MV-4-11 (cell line): ENCODE data around the gene TRIM29.

ENCODE experiments used
- DNase-seq: peaks from one replicate; lab custom pipeline; 2025; lab: John Stamatoyannopoulos, UW

TRIM29 gene

GRCh38 chr11:120139316-120140069 is 1.6 kb upstream of the TRIM29 start:
- DNase-seq: no peak

DNA sequence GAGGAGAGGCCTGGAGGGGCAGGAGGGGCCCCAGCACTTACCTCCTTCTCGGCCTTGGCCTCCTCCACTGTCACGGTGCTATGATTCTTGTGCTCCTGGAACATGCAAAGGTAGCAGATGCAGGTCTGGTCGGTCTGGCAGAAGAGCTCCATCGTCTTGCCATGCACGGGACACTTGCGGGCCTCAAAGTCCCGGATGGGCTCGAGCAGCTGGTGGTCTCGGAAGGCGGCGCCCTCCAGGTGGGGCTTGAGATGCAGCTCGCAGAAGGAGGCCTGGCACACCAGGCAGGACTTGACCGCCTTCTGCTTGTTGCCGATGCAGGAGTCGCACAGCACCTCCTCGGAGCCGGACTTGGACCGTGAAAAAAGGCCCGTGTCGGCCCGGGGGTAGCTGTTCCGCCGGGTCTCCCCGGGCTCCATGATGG is 714 bp downstream of the TRIM29 start:
- no peak for DNase-seq

DNA sequence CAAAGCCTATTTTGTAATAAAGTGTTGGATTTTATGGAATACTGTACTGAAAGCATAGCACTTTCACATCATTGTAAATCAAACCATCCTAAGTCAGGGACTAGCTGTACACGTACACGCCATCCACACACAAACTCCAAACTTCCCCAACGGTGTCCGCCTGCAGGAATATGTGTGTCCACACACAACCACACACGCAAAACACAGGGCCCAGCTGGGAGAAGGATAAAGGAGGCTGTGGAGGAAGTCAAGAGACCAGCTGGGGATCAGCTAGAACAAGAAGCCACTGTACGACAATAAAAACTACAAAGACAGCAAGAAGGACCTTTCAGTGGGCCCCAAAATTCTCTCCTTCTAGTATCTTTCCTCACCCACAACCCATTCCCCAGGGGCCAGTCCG is 1.6 kb downstream of the TRIM29 start:
- no peak for DNase-seq

GRCh38 chr11:120135838-120136237 is 2.1 kb downstream of the TRIM29 start:
- no peak for DNase-seq

- DNase-seq: no peak
Measured at GRCh38 chr11:120134931-120135228, 3.0 kb downstream of the TRIM29 start.

DNA sequence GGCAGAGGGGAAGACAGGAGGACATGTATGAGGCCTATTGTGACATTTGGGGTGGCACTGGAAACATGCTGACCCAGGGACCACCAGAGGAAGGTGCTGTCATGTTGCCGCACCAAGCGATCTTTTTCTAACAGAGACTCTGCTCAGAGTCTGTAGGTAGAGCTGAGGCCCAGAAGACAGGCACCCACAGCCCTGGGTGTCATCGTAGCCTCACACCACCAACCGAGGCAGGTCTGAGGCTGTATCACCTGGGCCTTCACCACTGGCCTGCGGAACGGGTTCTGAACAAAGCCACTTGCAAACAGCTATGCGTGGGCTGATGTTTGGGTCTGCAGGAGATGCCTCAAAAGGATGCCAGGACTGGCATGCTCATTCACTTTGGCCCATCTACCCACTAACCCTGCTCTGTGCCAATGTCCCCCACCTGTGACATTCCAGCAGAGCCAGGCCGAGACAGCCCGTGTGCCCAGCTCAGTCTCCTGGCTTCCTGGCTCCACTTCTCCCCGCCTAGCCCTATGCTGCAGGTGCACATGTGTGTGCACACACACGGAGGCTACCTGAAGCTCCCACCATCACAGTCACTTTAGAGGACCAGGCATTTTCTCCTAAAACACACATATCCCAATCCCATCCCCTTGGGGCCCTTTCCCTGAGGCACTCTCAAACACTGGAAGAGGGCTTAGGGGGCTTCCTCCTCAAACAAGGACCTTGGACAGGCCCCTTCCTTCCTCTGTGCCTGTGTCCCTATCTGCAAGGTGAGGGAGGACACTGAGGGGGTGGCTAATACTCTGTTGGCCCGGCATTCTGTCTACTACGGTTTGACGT is 3.6 kb downstream of the TRIM29 start:
- no peak for DNase-seq

DNA sequence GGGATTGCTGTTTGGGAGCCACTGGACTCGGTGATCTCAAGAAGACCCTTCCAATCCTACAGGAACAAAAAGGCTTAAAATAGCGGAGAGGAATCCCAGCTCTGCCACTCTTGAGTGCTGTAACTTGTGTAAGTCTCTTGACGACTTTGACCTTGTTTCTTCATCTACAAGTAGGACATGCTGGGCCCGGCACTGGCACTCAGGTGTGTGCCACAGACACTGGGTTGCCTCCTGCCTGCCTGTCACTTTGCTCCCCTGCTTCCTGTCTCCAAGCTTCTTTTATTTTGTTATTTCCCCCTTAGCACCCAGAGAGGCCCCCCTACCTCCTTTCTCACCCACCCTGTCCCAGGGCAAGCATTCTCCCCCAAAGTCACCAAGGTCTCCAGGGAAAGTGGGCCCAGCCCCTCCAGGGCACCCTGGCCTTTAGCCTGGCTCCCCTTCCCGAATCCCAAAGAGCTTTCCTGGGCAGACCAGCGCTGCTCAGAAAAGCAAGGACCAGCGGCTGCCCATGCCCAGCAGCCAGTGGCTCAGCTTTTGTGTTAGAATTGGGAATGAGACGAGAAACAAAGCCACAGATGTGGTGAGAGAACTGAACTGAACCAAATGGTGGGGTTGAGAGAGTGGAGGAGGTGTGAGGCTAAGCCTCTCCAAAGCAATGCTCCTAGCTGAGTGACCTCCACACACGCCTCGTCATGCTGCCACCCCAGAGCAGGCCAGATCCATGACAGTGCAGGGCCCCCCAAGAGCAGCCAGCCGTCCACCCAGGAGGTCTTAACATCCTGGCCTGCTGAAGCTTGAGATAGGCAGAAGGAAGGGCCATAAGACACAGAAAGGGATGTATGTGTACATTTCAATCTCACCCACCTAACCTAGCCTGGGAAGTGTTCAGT is 4.5 kb downstream of the TRIM29 start:
- no peak for DNase-seq

GRCh38 chr11:120132645-120133185 is 5.2 kb downstream of the TRIM29 start:
- DNase-seq: no peak

GRCh38 chr11:120131941-120132644 is 5.8 kb downstream of the TRIM29 start:
- no peak for DNase-seq

DNA sequence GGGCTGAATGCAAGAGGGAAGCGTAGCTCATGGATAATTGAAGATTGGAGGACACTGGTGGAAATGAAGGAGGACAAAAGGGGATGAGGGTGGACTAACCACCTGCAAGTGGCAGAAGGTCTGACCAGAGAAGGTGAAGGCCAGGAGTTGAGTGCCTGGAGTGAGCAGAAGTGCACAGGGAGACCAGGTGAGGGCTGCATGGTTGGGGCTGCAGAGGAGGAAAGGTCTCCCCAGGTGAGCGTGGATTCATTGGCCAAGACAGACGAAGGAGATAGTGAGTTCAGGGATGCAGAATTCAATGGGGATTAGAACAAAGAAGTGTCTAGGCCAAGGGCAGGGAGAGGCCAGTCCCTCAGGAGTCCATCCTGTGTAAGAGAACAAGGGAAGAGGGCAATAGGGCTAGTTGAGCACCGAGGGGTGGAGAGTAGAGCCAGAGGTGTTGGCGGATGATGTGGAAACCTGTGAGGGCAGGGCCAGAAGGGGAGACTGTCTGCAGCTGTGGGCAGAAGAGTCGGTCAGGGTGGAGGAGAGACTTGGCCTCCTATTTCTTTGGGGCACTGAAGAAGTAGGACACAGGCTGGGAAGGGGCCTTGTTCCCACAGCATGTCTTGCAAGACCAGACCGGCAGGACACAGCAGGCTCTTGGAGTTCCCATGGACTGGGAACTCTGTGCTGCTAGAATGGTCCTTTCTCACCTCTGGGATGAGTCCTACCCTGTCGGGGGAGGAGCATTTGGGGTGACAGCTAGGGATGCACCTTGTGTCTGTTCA is 6.7 kb downstream of the TRIM29 start:
- no peak for DNase-seq

- DNase-seq: no peak
Measured at GRCh38 chr11:120130176-120130980, 7.5 kb downstream of the TRIM29 start.

GRCh38 chr11:120129570-120129969 is 8.3 kb downstream of the TRIM29 start:
- DNase-seq: no peak

DNA sequence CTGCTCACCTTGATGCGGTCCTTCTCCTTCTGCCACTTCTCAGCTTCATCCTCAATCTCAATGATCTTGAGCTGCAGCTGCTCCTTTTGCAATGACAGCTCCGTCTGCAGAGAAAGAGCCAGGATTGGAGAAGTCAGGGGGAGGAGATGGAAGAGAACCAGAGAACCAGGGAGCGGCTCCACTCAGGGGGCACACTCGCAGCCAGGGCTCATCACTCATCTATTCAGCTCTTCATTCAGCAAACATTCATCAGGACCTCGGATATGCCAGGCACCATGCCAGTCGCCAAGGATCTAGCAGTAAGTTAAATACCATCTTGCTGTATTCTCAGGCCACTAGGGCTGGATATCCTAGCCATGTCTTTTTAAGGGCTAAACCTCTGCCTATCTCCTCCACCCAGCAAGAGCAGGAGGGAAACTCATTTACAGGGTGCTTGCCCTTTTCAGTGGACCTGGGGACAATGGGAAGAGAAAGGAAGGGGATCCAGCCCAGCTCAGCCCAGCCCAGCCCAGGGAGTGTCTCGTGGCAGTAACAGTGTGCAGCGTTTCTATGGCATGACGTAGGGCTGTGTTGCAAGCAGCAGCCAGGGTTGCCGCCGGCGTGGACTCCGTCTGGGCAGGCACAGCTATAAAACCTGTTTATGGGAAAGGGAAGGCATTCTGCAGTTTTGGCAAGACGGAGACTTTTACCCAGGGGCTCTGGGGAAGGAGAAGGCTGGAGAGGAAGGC is 9.4 kb downstream of the TRIM29 start:
- DNase-seq: no peak

GRCh38 chr11:120127236-120127635 is 10.7 kb downstream of the TRIM29 start:
- no peak for DNase-seq

- no peak for DNase-seq
Measured at GRCh38 chr11:120126620-120127019, 11.3 kb downstream of the TRIM29 start.

DNA sequence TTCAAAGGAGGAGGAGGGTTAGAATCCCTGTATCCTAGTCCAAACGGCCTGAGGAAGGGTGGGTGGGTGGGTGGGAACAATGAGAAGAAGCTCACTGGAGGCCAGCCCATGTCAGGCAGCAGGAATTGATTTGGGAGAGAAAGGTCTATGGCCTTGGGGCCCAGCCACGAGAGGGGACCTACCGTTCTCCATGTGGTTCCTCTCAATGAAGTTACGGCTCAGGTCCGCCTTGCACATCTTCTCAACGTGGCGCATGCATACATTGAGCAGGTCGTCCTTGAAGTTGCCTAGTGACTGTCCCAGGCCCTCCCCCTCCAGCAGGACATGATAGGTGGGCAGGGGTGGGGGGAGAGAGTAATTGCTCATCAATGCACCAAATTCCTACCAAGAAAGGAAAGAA is 12.4 kb downstream of the TRIM29 start:
- DNase-seq: no peak

- no peak for DNase-seq
Measured at GRCh38 chr11:120125024-120125423, 12.9 kb downstream of the TRIM29 start.

- DNase-seq: no peak
Measured at GRCh38 chr11:120124355-120124754, 13.6 kb downstream of the TRIM29 start.

DNA sequence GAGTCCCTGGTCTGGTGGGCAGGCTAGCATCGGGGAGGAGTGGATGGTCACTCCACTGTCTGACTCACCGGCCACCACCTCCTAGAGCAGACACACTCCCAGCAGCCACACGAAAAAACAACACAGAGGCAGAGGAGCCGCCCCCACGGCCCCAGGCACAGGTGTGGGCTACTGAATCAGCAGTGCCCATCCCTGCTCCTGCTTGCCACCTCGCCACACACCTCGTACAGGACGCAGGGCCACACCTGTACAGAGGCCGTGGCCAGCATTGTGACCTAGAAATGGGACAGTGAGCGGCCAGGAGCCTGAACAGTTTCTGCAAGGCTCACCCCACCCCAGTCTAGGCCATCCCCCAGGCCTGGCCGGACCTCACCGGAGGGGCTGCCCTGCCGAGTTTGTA is 14.0 kb downstream of the TRIM29 start:
- DNase-seq: no peak
